A549 (cell line): ENCODE measurements around the gene RASGRF1.

Source experiments
- CTCF ChIP-seq: fragments of >200 bp; sonication (Bioruptor Twin); formaldehyde crosslinking; IDR thresholded peaks from 3 replicates; pipeline ENCODE4 v1.5.1; 2016
- E2F6 ChIP-seq: IDR thresholded peaks from 2 replicates; pipeline ENCODE4 v1.6.1; 2012; ENCODE audit warnings: low read depth, borderline replicate concordance
- JUNB ChIP-seq: fragments of >200 bp; sonication (Bioruptor Twin); formaldehyde crosslinking; IDR thresholded peaks from 2 replicates; pipeline ENCODE4 v1.6.1; 2016
- POLR2A ChIP-seq: IDR thresholded peaks from 2 replicates; pipeline ENCODE4 v1.6.1; 2012; ENCODE audit warnings: mild to moderate bottlenecking, low read length

- TF ChIP-seq POLR2A (no peak), E2F6 (no peak), JUNB (no peak), CTCF (no peak)
These were observed 120.8 kb downstream of the RASGRF1 start for GRCh38 chr15:78969687-78970349.
